ENCODE data around the gene LELP1.

Gene LELP1

GRCh38 chr1:153251988-153252387 lies 48.8 kb downstream of the LELP1 start:
- H3K27ac ChIP-seq, result no peak overlapping the region
- no peak for TF ChIP-seq ZFX (IDR thresholded peaks at IDR 0.05; ENCODE audit: borderline replicate concordance)
- TF ChIP-seq CTCF (IDR thresholded peaks at IDR 0.05), result no peak

- H3K27ac ChIP-seq, result no peak overlapping the region
- TF ChIP-seq CTCF (IDR thresholded peaks at IDR 0.05) (no peak), ZFX (IDR thresholded peaks at IDR 0.05; ENCODE audit: borderline replicate concordance) (no peak)
These were observed 49.8 kb downstream of the LELP1 start for GRCh38 chr1:153253076-153253475.

- TF ChIP-seq CTCF (IDR thresholded peaks at IDR 0.05), result no peak
- no peak for TF ChIP-seq ZFX (IDR thresholded peaks at IDR 0.05; ENCODE audit: borderline replicate concordance)
- H3K27ac ChIP-seq, result no peak overlapping the region
These were observed 50.5 kb downstream of the LELP1 start for GRCh38 chr1:153253693-153254092.

Measured in 22Rv1 (cell line).